ENCODE data around the gene POU3F1.
A peak's percentile ranks its signal among the peaks of the same experiment; 100 is the strongest.

Gene POU3F1
- total RNA-seq, result 0 to 2.0 (median 0.60) reads per million in 17 experiments

DNA sequence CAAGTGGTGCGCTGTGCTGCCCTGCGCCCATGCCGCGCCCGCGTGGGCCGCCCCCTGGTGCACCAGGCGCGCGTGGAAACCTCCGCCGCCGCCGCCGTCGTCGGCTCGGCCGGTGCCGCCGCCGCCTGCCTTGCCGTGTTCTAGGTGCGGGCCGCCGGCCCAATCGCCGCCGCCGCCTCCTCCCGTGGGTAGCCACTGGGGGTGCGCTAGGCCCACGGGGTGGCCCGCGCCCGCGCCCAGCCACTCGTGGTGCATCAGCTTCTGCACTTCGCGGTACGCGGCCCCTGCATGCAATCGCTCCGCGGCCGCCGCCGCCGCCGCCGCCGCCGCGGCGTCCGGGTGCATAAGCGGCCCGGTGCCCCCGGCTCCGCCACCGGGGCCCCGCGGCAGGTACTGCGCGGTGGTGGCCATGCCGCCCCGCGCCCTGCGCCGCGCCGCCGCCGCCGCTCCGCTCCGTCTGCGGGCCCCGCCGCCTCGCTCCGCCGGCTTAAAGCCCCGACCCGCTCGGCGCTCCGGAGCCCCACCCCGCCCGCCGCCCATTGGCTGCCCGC lies at the start of gene POU3F1:
Gene POU3F1, minus strand, starts transcription at position 461 of the 551 bp plus-strand sequence. Its CDS starts 50 bp downstream, at position 411.
- peak in 1 of 4 experiments; percentile 29 for DNase-seq

DNA sequence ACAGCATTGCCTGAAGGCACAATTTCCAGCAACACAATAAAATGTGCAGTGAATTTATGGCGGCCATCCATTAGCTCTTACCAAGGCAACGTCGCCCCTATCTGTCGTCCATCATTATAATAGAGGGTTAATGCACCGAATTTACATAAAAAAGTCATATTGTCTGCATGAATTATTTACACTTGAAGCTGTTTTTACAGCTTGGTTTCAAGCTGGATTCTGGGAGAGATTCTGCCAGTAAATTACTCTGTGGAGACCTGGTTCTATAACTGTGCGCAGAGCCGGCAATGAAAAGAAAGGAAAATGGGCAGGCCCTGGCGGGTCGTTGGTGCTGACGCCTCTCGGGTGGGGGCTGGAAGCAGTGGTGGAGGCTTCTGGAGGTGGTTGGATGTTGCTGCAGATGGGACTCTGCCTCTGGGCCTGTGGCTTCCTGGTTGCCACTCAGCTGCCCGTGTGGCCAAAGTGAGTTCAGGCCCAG lies 48.9 kb upstream of the POU3F1 start:
- DNase-seq, result no peak

- DNase-seq, result no peak
These were observed 48.2 kb upstream of the POU3F1 start for GRCh38 chr1:38094711-38095290.

- DNase-seq, result no peak
These were observed 47.3 kb upstream of the POU3F1 start for GRCh38 chr1:38093569-38094520.

GRCh38 chr1:38092256-38092655 lies 45.7 kb upstream of the POU3F1 start:
- no peak for DNase-seq

DNA sequence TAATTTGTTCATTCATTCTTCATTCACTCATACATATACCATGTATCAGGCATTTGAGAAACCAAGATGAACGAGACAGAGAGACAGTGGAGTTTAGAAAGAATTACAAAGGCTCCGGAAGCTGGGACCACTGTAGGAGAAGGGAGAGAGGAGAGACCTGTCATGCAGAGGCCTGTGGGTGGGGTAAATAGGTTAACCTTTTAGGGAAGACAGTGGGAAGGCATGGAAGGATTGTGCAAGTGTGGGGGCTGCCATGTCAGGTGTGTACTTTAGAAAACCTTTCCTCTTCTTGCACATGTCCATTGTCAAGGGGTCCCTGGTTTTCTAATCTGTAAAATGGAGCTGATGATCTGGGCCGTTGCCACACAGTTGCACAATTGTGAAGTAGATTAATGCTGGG lies 44.2 kb upstream of the POU3F1 start:
- no peak for DNase-seq

DNA sequence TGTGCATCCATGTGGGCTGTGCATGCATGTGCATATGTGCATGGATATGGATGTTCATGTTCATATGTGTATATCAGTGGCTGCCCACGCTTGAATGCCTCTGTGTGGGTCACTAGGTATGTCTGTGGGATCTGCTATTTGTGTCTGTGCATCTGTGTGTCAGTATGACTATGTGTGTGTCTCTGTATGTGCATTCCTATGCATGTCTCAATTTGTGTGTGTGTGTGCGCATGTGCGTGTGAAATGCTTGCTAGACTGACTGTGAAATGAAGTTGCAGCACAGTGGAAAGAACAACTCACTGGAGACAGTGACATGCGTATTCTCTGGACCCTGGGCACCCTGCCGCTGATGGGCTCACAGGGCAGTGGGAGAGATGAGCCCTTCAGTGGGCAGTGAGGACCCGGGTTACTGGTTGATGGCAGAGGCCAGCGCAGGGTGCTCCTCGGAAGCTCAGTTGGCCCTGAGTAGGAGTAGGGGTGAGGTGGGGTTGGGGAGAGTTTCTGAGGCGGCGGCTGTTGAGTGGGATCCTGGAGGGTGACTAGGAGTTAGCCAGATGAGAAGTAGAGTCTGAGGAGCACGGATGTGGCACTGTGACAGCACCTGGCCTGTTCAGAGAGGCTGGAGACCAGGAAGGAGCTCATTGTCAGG lies 43.2 kb upstream of the POU3F1 start:
- DNase-seq, result no peak

GRCh38 chr1:38088791-38089190 lies 42.2 kb upstream of the POU3F1 start:
- no peak for DNase-seq

DNA sequence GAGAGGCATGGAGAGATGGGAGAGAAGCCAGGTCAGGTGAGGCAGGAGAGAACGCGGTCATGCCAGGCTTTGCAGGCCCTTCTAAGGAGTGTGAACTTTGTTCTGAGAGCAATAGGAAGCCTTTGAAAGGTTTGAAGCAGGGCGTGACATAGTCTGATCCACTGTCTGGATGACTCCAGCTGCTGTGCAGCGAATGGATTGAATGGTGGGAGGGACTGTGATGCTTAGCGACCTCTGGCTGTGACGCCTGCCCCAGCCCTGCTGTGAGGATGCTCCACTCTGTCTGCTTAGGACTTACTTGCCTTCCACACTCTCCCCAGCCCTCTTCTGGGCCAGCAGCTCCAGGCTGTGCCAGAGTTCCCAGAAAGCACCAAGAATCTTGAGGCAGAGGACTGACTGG lies 41.8 kb upstream of the POU3F1 start:
- DNase-seq, result no peak

- DNase-seq, result no peak
These were observed 41.1 kb upstream of the POU3F1 start for GRCh38 chr1:38087676-38088075.

DNA sequence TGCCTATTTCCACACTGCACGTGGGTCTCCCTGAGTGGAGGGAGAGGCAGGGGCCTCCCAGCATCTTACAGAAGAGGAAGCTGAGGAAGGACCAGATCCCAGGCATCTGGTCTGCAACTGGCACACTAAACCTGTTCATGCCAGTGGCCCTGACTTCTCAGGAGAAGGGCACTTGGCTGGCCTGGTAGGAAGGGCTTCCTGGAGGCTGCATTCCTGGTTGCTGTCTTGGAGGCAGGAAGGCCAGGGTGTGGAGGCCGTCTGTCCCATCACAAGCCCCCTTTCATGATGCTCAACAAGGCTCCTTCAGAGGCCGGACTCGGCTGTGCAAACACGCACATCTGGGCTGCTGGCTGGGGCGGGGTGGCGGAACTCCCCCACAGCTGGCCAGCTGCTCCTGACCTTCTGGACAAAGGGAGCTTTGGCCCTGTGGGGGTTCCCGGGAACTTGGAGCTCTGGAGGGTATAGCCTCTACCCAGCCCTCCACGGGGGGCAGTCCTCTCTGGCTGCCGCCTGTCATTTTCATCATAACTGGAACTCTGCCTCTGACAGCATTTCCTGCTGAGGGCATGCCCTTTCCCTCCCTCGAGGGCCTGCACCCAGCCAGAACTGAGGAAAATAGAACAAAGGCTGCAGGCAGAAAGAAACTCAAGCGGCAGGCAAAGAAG lies 39.2 kb upstream of the POU3F1 start:
- no peak for DNase-seq

DNA sequence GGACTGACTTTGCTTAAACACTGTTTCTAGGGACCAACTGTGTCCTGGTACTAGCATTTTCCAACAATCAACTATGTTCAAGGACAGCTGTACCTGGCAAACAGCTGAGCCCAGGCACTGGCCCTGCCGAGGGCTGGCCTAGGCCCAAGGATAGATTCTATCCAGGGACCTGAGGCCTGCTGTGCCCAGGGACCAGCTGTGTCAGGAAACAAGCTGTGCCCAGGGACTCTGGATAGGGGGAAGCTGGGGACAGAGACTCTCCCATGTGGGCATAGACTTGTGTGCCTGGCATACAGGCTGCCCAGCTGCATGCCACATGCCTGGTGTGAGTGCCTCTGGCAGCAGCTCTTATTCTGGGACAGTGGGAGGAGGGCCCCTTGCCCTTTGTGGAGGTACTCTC lies 38.1 kb upstream of the POU3F1 start:
- DNase-seq, result no peak

DNA sequence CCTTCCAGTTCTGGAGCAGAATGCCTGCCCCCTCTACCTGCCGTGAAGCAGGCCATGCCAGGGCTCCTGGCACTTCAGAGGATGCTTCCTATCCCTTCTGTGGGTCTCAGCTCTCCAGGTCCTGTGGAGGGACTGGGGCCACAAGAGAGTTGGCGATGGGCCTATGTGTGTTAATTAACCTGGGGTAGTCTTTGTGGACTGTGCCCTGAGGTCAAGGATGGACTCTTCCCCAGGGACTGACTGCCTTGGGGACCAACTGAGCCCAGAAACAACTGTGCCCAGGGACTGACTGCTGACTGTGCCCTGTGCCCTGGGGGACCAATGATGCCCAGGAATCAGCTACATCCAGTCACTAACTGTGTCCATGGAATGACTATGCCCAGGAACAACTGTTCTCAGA lies 37.5 kb upstream of the POU3F1 start:
- DNase-seq, result no peak

- DNase-seq, result no peak
These were observed 36.9 kb upstream of the POU3F1 start for GRCh38 chr1:38083541-38083940.

DNA sequence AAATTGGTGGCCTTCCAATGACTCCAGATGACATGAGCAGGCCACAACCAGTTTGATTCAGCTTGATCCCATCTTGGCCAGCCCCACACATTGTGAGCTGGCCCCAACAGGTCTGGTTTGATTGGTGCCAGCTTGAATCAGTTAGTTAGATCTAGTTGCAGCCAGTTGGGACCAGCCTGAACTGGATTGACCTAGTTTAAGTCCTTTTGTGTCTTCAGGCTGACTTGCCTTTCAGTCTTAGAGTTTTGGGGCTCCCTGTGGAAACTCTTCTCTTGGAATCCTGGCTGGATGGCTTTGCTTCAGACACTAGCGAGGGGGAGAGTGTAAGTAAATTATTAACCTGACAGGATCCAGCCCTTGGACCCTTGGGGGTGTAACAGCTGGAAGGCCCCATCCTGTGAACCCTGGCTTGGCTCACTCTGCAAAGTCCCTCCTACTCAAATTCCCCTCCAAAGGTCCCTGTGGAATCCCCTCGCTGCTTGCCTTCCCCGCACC lies 36.2 kb upstream of the POU3F1 start:
- DNase-seq, result no peak

- no peak for DNase-seq
These were observed 32.4 kb upstream of the POU3F1 start for GRCh38 chr1:38079019-38079418.

GRCh38 chr1:38077523-38078147 lies 31.0 kb upstream of the POU3F1 start:
- DNase-seq, result no peak

- no peak for DNase-seq
These were observed 29.9 kb upstream of the POU3F1 start for GRCh38 chr1:38076455-38076854.

GRCh38 chr1:38076038-38076437 lies 29.4 kb upstream of the POU3F1 start:
- peak in 2 of 4 experiments; percentile 21 to 33 for DNase-seq

DNA sequence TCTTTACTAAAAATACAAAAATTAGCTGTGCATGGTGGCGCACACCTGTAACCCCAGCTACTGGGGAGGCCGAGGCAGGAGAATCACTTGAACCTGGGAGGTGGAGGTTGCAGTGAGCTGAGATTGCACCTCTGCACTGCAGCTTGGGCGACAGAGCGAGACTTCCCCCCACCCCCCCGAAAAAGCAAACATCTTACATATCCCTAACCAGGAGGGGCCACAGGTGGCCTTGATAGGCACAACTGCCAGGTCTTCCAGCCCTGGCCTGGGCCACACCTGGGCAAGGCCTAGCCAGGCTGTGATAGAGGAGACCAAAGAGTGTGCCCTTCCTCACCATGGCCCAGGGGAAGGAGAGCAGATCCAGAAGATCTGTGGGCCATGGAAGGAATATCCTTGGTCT lies 28.6 kb upstream of the POU3F1 start:
- DNase-seq, result no peak

DNA sequence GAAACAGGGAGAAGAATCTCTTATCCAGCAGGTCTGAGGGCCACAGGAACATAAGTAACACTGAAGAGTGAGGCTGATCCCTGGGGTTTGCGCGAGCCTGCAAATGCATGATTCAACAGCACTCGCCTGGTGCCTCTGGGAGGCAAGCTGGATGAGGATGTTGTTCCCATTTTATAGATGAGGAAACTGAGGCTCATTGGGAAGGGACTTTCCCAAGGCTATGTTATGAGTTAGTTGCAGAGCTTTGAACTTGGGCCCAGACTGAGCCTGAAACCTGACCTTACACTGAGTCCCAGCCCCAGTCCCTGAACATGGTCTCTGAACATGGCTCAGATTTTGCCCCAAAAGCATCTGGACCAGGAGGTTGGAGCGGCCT lies 27.7 kb upstream of the POU3F1 start:
- no peak for DNase-seq

Measured in suppressor macrophage (primary cell).